GM19438 (cell line): ENCODE data around the gene PCSK5.

Experiments used
- ATAC-seq: cut with Tn5 transposase; IDR thresholded peaks from one replicate; pipeline ENCODE4 v1.9.1; 2021; ENCODE audit warnings: low read depth; ENCODE audit not compliant: unreplicated experiment

PCSK5 gene

GRCh38 chr9:76115396-76115795, 224.9 kb downstream of the PCSK5 start:
- no peak for ATAC-seq

GRCh38 chr9:76115982-76116646, 225.6 kb downstream of the PCSK5 start:
- ATAC-seq, result no peak

GRCh38 chr9:76116913-76117312, 226.4 kb downstream of the PCSK5 start:
- no peak for ATAC-seq

- no peak for ATAC-seq
These were observed 237.2 kb downstream of the PCSK5 start for GRCh38 chr9:76127637-76128036.

GRCh38 chr9:76135902-76136301, 245.4 kb downstream of the PCSK5 start:
- ATAC-seq, result no peak

- no peak for ATAC-seq
These were observed 246.5 kb downstream of the PCSK5 start for GRCh38 chr9:76136986-76137385.

- ATAC-seq, result no peak
These were observed 247.5 kb downstream of the PCSK5 start for GRCh38 chr9:76137931-76138330.

GRCh38 chr9:76138360-76138759, 247.9 kb downstream of the PCSK5 start:
- ATAC-seq, result no peak

- ATAC-seq, result no peak
These were observed 253.4 kb downstream of the PCSK5 start for GRCh38 chr9:76143834-76144233.

GRCh38 chr9:76150013-76150412, 259.5 kb downstream of the PCSK5 start:
- no peak for ATAC-seq

GRCh38 chr9:76151267-76151666, 260.8 kb downstream of the PCSK5 start:
- no peak for ATAC-seq

- ATAC-seq, result no peak
These were observed 262.9 kb downstream of the PCSK5 start for GRCh38 chr9:76153339-76153738.

GRCh38 chr9:76153902-76154629, 263.6 kb downstream of the PCSK5 start:
- no peak for ATAC-seq

GRCh38 chr9:76155361-76155760, 264.9 kb downstream of the PCSK5 start:
- no peak for ATAC-seq

- no peak for ATAC-seq
These were observed 268.2 kb downstream of the PCSK5 start for GRCh38 chr9:76158713-76159112.

GRCh38 chr9:76159293-76159926, 268.9 kb downstream of the PCSK5 start:
- no peak for ATAC-seq

- ATAC-seq, result no peak
These were observed 270.6 kb downstream of the PCSK5 start for GRCh38 chr9:76161106-76161505.

GRCh38 chr9:76161541-76161940, 271.1 kb downstream of the PCSK5 start:
- no peak for ATAC-seq

GRCh38 chr9:76162086-76162730, 271.7 kb downstream of the PCSK5 start:
- ATAC-seq, result no peak

- no peak for ATAC-seq
These were observed 272.5 kb downstream of the PCSK5 start for GRCh38 chr9:76162751-76163500.

GRCh38 chr9:76166526-76166925, 276.1 kb downstream of the PCSK5 start:
- no peak for ATAC-seq
